ENCODE measurements around the gene IGF2R.
A peak's percentile ranks its signal among the peaks of the same experiment; 100 is the strongest.
"Not testable (repeated sequence)": the region's sequence is repeated elsewhere in the genome, so short reads cannot be mapped to it uniquely, and the experiment has no call there.

The IGF2R gene

GRCh38 chr6:160128125-160128683, 159.3 kb downstream of the IGF2R start:
- DNase-seq = no peak

- DNase-seq = no peak
Observed at GRCh38 chr6:160128879-160129516, 160.1 kb downstream of the IGF2R start.

- no peak for DNase-seq
Observed at GRCh38 chr6:160129881-160130615, 161.2 kb downstream of the IGF2R start.

- DNase-seq = no peak
Observed at GRCh38 chr6:160130729-160131484, 162.0 kb downstream of the IGF2R start.

- no peak for DNase-seq
Observed at GRCh38 chr6:160131636-160132296, 162.9 kb downstream of the IGF2R start.

GRCh38 chr6:160132297-160132637, 163.4 kb downstream of the IGF2R start:
- DNase-seq = no peak

- DNase-seq = no peak
Observed at GRCh38 chr6:160132776-160133338, 164.0 kb downstream of the IGF2R start.

GRCh38 chr6:160133441-160134336, 164.8 kb downstream of the IGF2R start:
- DNase-seq = no peak

GRCh38 chr6:160134337-160134751, 165.5 kb downstream of the IGF2R start:
- not testable (repeated sequence) for DNase-seq

GRCh38 chr6:160134779-160135547, 166.1 kb downstream of the IGF2R start:
- DNase-seq = no peak

GRCh38 chr6:160135907-160136655, 167.2 kb downstream of the IGF2R start:
- no peak for DNase-seq

GRCh38 chr6:160137130-160137988, 168.5 kb downstream of the IGF2R start:
- no peak for DNase-seq

GRCh38 chr6:160137989-160138835, 169.3 kb downstream of the IGF2R start:
- peak; percentile 5 to 20 for DNase-seq

- DNase-seq = no peak
Observed at GRCh38 chr6:160138839-160139419, 170.0 kb downstream of the IGF2R start.

- DNase-seq = no peak
Observed at GRCh38 chr6:160139420-160139851, 170.6 kb downstream of the IGF2R start.

GRCh38 chr6:160140493-160140892, 171.6 kb downstream of the IGF2R start:
- not testable (repeated sequence) for DNase-seq

- no peak for DNase-seq
Observed at GRCh38 chr6:160141001-160141726, 172.3 kb downstream of the IGF2R start.
